ENCODE data around the gene NUSAP1. TPM values are rescaled to one million over a fixed set of nuclear protein-coding genes. Genes with fewer than 3 reads are reported as not detected.
"Not testable (repeated sequence)": the region's sequence is repeated elsewhere in the genome, so short reads cannot be mapped to it uniquely, and the experiment has no call there.

Gene NUSAP1
- total and polyA plus RNA-seq, 10 of the 15 experiments (the other 5 are each of a cell fraction or from before 2014, with no cell fraction given), result 158 to 315 (median 229) TPM

- H3K9ac ChIP-seq (ENCODE audit: control insufficient read depth, insufficient read depth, low read length), result peak overlapping the region; percentile 60
- H4K20me1 ChIP-seq (ENCODE audit: control insufficient read depth, insufficient read depth); H3K27me3 ChIP-seq (replicated peaks in 1 of 2; ENCODE audit: control insufficient read depth in 2 of 2, insufficient read depth in 2 of 2, low read length in 1 of 2); DNase-seq (ENCODE audit: low read depth, low spot score); in situ Hi-C loops (cut with MboI); FAIRE-seq; H3K4me1 ChIP-seq (ENCODE audit: control insufficient read depth, insufficient read depth, low read length); ATAC-seq; H3K9me3 ChIP-seq (replicated peaks; ENCODE audit: control insufficient read depth, insufficient read depth, low read length): not testable (repeated sequence)
- peak overlapping the region; percentile 72 for H3K4me2 ChIP-seq (ENCODE audit: control insufficient read depth, insufficient read depth)
- ChIA-PET RAD21 (ENCODE audit: unreplicated experiment) (interaction anchor here (0.7 to 1.1 kb wide), 2 partner anchors 50 to 391 kb away, joined by 3 read pairs; partner anchors contain the start of genes NUSAP1 and OIP5), CTCF (interaction anchor here (0.7 to 1.4 kb wide), 4 partner anchors 48 to 412 kb away, joined by 3 to 4 read pairs (median 4); partner anchors contain the start of genes CHP1, NUSAP1 and OIP5), SMC1A (ENCODE audit: uncharacterized antibody, unreplicated experiment) (interaction anchor here (0.6 to 2.0 kb wide), 4 partner anchors 9 to 52 kb away, joined by 3 to 10 read pairs (median 4); partner anchors contain the start of genes CHP1, NUSAP1 and OIP5), POLR2A (interaction anchor here (0.5 to 1.5 kb wide), 5 partner anchors 34 to 233 kb away, joined by 3 to 8 read pairs (median 6); partner anchors contain the start of genes CHP1, EXD1 and NUSAP1)
- 12% methylated on average over 19 of the region's 19 CpGs for WGBS (ENCODE audit: insufficient coverage, insufficient replicate concordance, low lambda C conversion rate, missing lambda C conversion rate)
- H3K4me3 ChIP-seq, result peak overlapping the region; percentile 51
- peaks cover 2 to 14% of the 10 kb centered on the region in 2 experiments for H3K36me3 ChIP-seq (ENCODE audit: control insufficient read depth in 2 of 2, insufficient read depth in 2 of 2, low read length in 1 of 2)
- peak overlapping the region; percentile 81 for H3K27ac ChIP-seq (ENCODE audit: control insufficient read depth, insufficient read depth)
- intact Hi-C loops (cut with micrococcal nuclease; ENCODE audit: unreplicated experiment), result loop anchor here (5.0 kb wide), 1 partner anchor 51 kb away; the partner anchor contains the start of genes CHP1 and EXD1
- H2AFZ ChIP-seq (ENCODE audit: control insufficient read depth, low read depth, low read length), result peak overlapping the region; percentile 81
- BruUV-seq (replicated peaks), result TSS peak; percentile 92
- TF ChIP-seq PAX8 (IDR thresholded peaks at IDR 0.05) (0 out of 2 replicates have a peak, but pooled peaks have one; percentile 52), ZBTB40 (IDR thresholded peaks at IDR 0.05; ENCODE audit: borderline replicate concordance) (peak; percentile 60; the same call in 1 of the 2 replicates), MEF2B (IDR thresholded peaks at IDR 0.05; ENCODE audit: partially characterized antibody, poor library complexity, severe bottlenecking) (peak; percentile 63), MTA2 (IDR thresholded peaks at IDR 0.05; ENCODE audit: low read depth) (0 out of 2 replicates have a peak, but pooled peaks have one; percentile 34), NFIC (IDR thresholded peaks at IDR 0.05; ENCODE audit: low read depth, low read length) (0 out of 2 replicates have a peak, but pooled peaks have one; percentile 7), ASH2L (IDR thresholded peaks at IDR 0.05; ENCODE audit: borderline replicate concordance, low read depth) (0 out of 2 replicates have a peak, but pooled peaks have one; percentile 23), ZNF687 (IDR thresholded peaks at IDR 0.05) (peak; percentile 80), SMARCA5 (IDR thresholded peaks at IDR 0.05) (peak; percentile 64; the same call in 1 of the 2 replicates)
- peaks cover 39% of the 10 kb centered on the region for H3K79me2 ChIP-seq (ENCODE audit: control insufficient read depth, insufficient read depth, low read length)
These were observed 49.6 kb upstream of the NUSAP1 start for GRCh38 chr15:41282980-41283652.

Data from GM12878 (cell line).